Right cardiac atrium (tissue), 5 donors: Measurements from ENCODE around the gene CARS2. TPM values are rescaled to one million over a fixed set of nuclear protein-coding genes. Genes with fewer than 3 reads are reported as not detected.

ENCODE experiments used
- polyA plus RNA-seq: library from polyadenylated mRNA; stranded (reverse); fragments of 200-250 nt; gene quantifications from one replicate; pipeline ENCODE4 v1.2.3, GENCODE V29; 2013
- total RNA-seq, 4 donors: library from RNA; stranded (reverse); fragmentation: NEBNext Ultra II Directional; extraction: Animal tissue kit (Norgen Biotek cat#: 25700); gene quantifications; one replicate each; pipeline ENCODE4 v1.2.1, GENCODE V29; 2021
- donor health status: healthy with polysubstance abuse.
- donor health status: DM: no; HTN: yes; CAD: no.
- donor health status: DM: no; HTN: no; CAD: no.
- donor health status: DM: no; HTN: yes; CAD: no; lungs with severe emphysema.
- donor health status: DM: yes; HTN: yes; CAD: no.

Gene CARS2
- total and polyA plus RNA-seq, 5 donors: 36.5 to 51.0 (median 37.8) TPM

Other genes with a start within 250 kb of the CARS2 start
- 10 to 100 TPM; 10.5 to 15.3 (median 12.3) TPM for gene RAB20, start 144.4 kb downstream of the CARS2 start, total RNA-seq
- 11.8 TPM for gene RAB20, start 144.4 kb downstream of the CARS2 start, polyA plus RNA-seq
- gene NAXD, start 90.6 kb downstream of the CARS2 start, total RNA-seq: 10 to 100 TPM; 24.4 to 28.6 (median 26.5) TPM
- gene NAXD, start 90.6 kb downstream of the CARS2 start, polyA plus RNA-seq: 22.6 TPM
- 1 to 10 TPM; 6.2 to 8.7 (median 7.7) TPM for gene ING1, start 7.6 kb upstream of the CARS2 start, total RNA-seq
- 6.6 TPM for gene ING1, start 7.6 kb upstream of the CARS2 start, polyA plus RNA-seq
- gene ANKRD10, start 209.0 kb upstream of the CARS2 start, total RNA-seq: 10 to 100 TPM; 56.5 to 90.9 (median 61.6) TPM
- 41.1 TPM for gene ANKRD10, start 209.0 kb upstream of the CARS2 start, polyA plus RNA-seq